Activated CD4-positive, alpha-beta T cell treated with anti-CD3 and anti-CD28 coated beads, Interleukin-2, amount 10 ng/mL, durations not matched to agents 7 days and 5 days (primary cell): ENCODE data around the gene LETMD1. TPM values are rescaled to one million over a fixed set of nuclear protein-coding genes. Genes with fewer than 3 reads are reported as not detected.
"Not testable (repeated sequence)": the region's sequence is repeated elsewhere in the genome, so short reads cannot be mapped to it uniquely, and the experiment has no call there.

Source experiments
- CTCF ChIA-PET: fragments of 350-600 bp; sonication (Branson Sonifier 250); formaldehyde crosslinking; loops from one replicate; lab custom pipeline; 2021; ENCODE audit warnings: antibody characterized with exemption; lab: Charles Lee
- POLR2A ChIA-PET: fragments of 350-600 bp; sonication (Branson Sonifier 250); formaldehyde crosslinking; loops from one replicate; lab custom pipeline; 2021; ENCODE audit warnings: antibody characterized with exemption; lab: Charles Lee
- DNase-seq: peaks from one replicate; pipeline ENCODE4 v3.0.0-alpha.2; 2020
- H3K27ac Mint-ChIP-seq: one replicate; pipeline ENCODE4 v1.8.0; 2021; ENCODE audit warnings: mild to moderate bottlenecking, moderate library complexity, mixed read lengths
- H3K27me3 Mint-ChIP-seq: one replicate; pipeline ENCODE4 v1.8.0; 2021; ENCODE audit warnings: mixed read lengths
- H3K36me3 Mint-ChIP-seq: one replicate; pipeline ENCODE4 v1.8.0; 2021; ENCODE audit warnings: low read depth, mixed read lengths
- H3K4me1 Mint-ChIP-seq: one replicate; pipeline ENCODE4 v1.8.0; 2021; ENCODE audit warnings: mixed read lengths
- H3K4me3 Mint-ChIP-seq: one replicate; pipeline ENCODE4 v1.8.0; 2021; ENCODE audit warnings: mild to moderate bottlenecking, moderate library complexity, mixed read lengths
- H3K9me3 Mint-ChIP-seq: one replicate; pipeline ENCODE4 v1.8.0; 2021; ENCODE audit warnings: mixed read lengths
- total RNA-seq, 2 experiments: library from RNA; stranded (reverse); gene quantifications; one replicate each; pipeline ENCODE4 v1.2.3, GENCODE V29; 2021

Gene LETMD1
- total RNA-seq, 2 experiments from 2014 or later, result 66.3 to 68.6 TPM

DNA sequence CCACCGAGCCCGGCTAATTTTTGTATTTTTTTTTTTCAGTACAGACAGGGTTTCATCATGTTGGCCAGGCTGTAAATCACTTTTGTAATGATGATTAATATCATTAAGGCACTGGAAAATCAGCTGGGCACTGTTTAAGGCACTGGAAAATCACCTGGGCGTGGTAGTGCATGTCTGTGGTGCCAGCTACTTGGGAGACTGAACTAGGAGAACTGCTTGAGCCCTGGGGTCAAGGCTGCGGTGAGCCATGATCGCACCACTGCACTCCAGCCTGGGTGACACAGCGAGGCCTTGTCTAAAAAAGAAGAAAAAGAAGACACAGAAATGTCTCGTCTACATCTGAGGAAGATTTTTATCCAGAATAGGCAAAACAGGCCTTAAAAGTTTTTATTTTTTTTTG, 34.7 kb upstream of the LETMD1 start:
- peaks cover 4% of the 10 kb centered on the region for H3K36me3 Mint-ChIP-seq
- H3K4me1 Mint-ChIP-seq, result peaks cover 38% of the 10 kb centered on the region
- no peaks in the 10 kb centered on the region for H3K27me3 Mint-ChIP-seq
- no peak for DNase-seq
- H3K9me3 Mint-ChIP-seq, result no peaks in the 10 kb centered on the region
- no peak overlapping the region for H3K27ac Mint-ChIP-seq
- H3K4me3 Mint-ChIP-seq, result no peak overlapping the region
- CTCF ChIA-PET, result interaction anchor here (0.6 kb wide), 1 partner anchor 328 kb away, joined by 3 read pairs; no protein-coding TSS in a partner anchor
- POLR2A ChIA-PET, result interaction anchor here (0.6 to 0.7 kb wide), 2 partner anchors 110 to 182 kb away, joined by 4 to 6 read pairs; no protein-coding TSS in a partner anchor

DNA sequence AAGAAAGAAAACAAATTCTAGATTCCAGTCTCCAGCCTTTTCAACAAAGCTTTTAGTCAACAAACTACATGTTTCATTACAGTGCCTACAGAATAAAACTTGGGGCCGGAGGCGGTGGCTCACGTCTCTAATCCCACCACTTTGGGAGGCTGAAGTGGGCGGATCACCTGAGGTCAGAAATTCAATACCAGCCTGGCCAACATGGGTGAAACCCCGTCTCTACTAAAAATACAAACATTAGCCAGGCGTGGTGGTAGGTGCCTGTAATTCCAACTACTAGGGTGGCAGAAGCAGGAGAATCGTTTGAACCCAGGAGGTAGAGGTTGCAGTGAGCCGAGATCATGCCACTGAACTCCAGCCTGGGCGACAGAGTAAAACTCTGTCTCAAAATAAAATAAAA, 33.7 kb upstream of the LETMD1 start:
- H3K27ac Mint-ChIP-seq, DNase-seq, H3K36me3 Mint-ChIP-seq, H3K9me3 Mint-ChIP-seq, H3K4me3 Mint-ChIP-seq, H3K27me3 Mint-ChIP-seq, CTCF ChIA-PET, POLR2A ChIA-PET: not testable (repeated sequence)
- H3K4me1 Mint-ChIP-seq, result peaks cover 33% of the 10 kb centered on the region

DNA sequence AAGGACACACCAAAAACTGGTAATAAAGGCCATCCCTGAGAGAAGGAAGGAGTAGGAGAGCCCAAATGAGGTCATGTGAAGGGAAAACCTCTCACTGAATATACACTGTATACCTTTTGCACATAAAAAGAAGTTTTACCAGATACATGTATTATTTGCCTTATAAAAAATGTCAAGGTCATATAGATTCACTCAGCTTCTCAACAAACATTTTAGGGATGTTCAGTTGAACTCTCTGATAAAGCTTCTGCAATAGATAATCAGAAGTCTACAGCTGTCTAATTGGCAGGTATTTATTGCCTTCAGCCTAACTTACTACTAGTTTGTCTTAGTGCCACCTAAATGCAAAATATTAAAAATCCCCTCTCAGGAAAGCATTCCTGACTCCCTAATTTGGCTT, 30.7 kb upstream of the LETMD1 start:
- Mint-ChIP-seq H3K27me3 (no peaks in the 10 kb centered on the region), H3K27ac (no peak overlapping the region), H3K36me3 (peaks cover 2% of the 10 kb centered on the region), H3K9me3 (no peaks in the 10 kb centered on the region), H3K4me1 (peaks cover 41% of the 10 kb centered on the region), H3K4me3 (no peak overlapping the region)
- no peak for DNase-seq
- CTCF ChIA-PET, result interaction anchor here (1.3 to 2.1 kb wide), 2 partner anchors 9 to 11 kb away, joined by 3 to 10 read pairs; partner anchors contain the start of gene SLC11A2
- POLR2A ChIA-PET, result no interaction called here

DNA sequence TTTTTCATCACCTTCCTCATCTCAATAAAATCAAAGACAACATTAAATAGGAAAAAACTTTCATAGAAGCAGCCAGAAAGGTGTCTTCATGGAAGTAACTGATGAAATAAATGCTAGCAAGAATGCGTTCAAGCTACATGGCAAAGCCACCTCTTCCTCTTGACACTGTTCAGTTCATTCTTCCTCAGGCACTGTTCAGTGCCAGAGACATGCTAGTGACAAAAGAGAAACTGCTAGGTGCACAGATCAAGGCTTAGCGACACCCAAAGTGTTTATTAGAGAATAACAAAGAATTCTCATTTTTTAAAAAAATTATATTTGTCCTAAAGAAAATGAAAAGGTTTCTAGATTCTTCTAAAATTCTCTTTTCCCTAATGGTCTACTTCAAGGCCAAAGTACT, 29.2 kb upstream of the LETMD1 start:
- Mint-ChIP-seq H3K9me3 (no peaks in the 10 kb centered on the region), H3K36me3 (peaks cover 2% of the 10 kb centered on the region), H3K4me3 (no peak overlapping the region), H3K4me1 (peaks cover 41% of the 10 kb centered on the region), H3K27me3 (no peaks in the 10 kb centered on the region), H3K27ac (no peak overlapping the region)
- no peak for DNase-seq
- ChIA-PET POLR2A (no interaction called here), CTCF (interaction anchor here (1.9 to 2.1 kb wide), 2 partner anchors 10 to 20 kb away, joined by 6 to 10 read pairs; no protein-coding TSS in a partner anchor)

DNA sequence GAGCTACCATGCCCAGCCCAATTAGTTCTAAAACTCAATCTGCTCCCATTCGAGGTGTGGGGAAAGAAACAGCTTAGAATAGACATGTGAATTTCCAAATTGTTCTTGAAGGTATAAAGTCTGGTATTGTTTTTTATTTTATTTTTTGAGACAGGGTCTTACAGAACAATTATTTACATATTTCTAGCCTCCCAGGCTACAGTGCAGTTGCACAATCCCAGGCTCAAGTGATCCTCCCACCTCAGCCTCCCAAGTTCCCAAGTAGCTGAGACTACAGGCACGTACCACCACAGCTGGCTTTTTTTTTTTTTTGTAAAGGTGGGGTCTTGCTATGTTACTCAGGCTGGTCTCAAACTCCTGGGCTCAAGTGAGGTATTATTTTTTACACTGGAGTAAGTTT, 28.2 kb upstream of the LETMD1 start:
- ChIA-PET CTCF (interaction anchor here (1.0 to 1.9 kb wide), 2 partner anchors 10 to 21 kb away, joined by 4 to 6 read pairs; no protein-coding TSS in a partner anchor), POLR2A (interaction anchor here (0.6 kb wide), 1 partner anchor 364 kb away, joined by 4 read pairs; no protein-coding TSS in a partner anchor)
- H3K27me3 Mint-ChIP-seq, result no peaks in the 10 kb centered on the region
- no peak overlapping the region for H3K27ac Mint-ChIP-seq
- H3K4me1 Mint-ChIP-seq, result peaks cover 50% of the 10 kb centered on the region
- H3K9me3 Mint-ChIP-seq, result no peaks in the 10 kb centered on the region
- peaks cover 5% of the 10 kb centered on the region for H3K36me3 Mint-ChIP-seq
- DNase-seq, result no peak
- no peak overlapping the region for H3K4me3 Mint-ChIP-seq

DNA sequence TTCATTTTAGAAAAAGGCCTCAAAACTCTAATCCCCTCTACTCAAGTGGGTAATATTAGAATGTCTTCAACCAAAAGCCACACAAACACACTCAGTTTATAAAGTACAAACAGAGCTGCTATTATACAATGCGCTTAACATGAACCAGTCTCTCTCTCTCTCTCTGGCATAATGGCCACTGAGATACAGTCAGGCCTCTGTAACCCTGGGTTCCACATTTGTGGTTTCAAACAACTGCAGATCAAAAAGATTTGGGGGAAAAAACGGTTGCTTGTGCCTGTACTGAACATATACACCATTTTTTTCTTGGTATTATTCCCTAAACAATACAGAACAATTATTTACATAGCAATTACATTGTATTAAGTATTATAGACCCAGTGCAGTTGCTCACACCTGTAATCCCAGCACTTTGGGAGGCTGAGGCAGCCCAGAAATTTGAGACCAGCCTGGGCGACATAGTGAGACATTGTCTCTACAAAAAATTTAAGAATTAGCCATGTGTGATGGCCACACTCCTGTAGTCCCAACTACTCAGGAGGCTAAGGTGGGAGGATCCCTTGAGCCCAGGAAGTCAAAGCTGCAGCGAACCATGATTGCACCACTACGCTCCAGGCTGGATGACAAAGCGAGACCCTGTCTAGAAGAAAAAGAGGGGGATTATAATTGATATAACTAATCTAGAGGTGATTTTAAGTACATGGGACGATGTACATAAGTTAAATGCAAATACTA, 27.5 kb upstream of the LETMD1 start:
- Mint-ChIP-seq H3K9me3 (no peaks in the 10 kb centered on the region), H3K27me3 (no peaks in the 10 kb centered on the region), H3K27ac (no peak overlapping the region), H3K4me1 (peaks cover 54% of the 10 kb centered on the region), H3K4me3 (no peak overlapping the region), H3K36me3 (peaks cover 5% of the 10 kb centered on the region)
- ChIA-PET POLR2A (no interaction called here), CTCF (interaction anchor here (1.1 kb wide), 1 partner anchor 35 kb away, joined by 3 read pairs; no protein-coding TSS in a partner anchor)
- no peak for DNase-seq

DNA sequence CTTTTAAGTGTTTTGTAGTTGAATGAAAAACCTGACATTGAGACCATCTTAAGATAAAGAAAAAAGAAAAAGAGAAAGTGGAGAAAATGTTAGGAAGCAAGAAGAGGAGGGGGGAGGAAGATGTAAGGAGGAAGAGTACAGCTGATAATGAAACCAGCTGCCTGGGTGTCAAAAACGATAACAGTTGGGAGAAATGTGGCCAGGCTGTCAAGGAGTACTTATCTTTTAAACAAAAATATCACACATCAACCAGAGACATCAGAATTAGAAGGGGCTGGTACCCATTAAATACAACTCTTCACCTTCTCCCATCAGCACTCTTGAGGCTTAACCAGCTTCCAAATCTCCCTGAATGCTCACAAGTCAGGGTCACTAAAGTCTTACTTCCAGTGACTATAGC, 26.4 kb upstream of the LETMD1 start:
- Mint-ChIP-seq H3K9me3 (no peaks in the 10 kb centered on the region), H3K4me1 (peaks cover 56% of the 10 kb centered on the region), H3K36me3 (peaks cover 5% of the 10 kb centered on the region), H3K27ac (peak overlapping the region; percentile 71), H3K4me3 (peak overlapping the region; percentile 50), H3K27me3 (no peaks in the 10 kb centered on the region)
- ChIA-PET CTCF (interaction anchor here (0.5 to 1.1 kb wide), 5 partner anchors 35 to 297 kb away, joined by 3 read pairs; no protein-coding TSS in a partner anchor), POLR2A (interaction anchor here (0.6 kb wide), 1 partner anchor 62 kb away, joined by 4 read pairs; no protein-coding TSS in a partner anchor)
- no peak for DNase-seq

DNA sequence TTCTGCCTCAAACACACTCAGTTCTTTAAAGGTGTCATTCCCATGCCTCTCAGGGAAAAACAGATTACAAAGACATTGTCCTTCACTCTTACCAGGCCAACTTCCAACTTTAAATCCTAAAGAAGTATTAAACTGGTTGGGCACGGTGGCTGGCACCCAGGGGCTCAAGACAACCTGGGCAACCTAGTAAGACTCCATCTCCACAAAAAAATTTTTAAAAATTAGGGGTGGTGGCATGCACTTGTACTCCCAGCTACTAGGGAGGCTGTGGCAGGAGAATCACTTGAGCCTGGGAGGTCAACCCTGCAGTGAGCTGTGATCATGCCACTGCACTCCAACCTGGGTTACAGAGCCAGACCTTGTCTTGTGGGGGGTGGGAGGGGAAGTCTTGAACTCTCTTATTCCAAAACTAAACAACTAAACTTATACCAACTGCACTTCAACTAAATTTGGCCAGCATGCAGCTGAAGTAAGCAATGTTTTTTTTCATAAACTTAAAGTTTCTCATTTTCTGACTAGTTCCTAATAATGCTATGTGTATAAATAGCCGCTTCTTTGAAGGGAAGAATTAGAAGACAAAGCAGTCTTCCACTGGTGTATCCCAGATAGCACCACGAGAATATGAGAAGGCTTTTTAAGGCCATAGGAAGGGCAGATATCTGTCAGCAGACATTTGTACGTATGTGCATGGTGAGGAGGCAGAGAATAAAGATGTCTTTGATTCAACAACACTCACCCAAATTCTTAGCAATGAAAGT, 24.3 kb upstream of the LETMD1 start:
- Mint-ChIP-seq H3K9me3 (no peaks in the 10 kb centered on the region), H3K27ac (peak overlapping the region; percentile 96), H3K4me3 (peak overlapping the region; percentile 89), H3K27me3 (peaks cover 3% of the 10 kb centered on the region), H3K36me3 (peaks cover 5% of the 10 kb centered on the region), H3K4me1 (peaks cover 68% of the 10 kb centered on the region)
- ChIA-PET POLR2A (no interaction called here), CTCF (interaction anchor here (1.2 kb wide), 1 partner anchor 11 kb away, joined by 3 read pairs; no protein-coding TSS in a partner anchor)
- DNase-seq, result no peak

DNA sequence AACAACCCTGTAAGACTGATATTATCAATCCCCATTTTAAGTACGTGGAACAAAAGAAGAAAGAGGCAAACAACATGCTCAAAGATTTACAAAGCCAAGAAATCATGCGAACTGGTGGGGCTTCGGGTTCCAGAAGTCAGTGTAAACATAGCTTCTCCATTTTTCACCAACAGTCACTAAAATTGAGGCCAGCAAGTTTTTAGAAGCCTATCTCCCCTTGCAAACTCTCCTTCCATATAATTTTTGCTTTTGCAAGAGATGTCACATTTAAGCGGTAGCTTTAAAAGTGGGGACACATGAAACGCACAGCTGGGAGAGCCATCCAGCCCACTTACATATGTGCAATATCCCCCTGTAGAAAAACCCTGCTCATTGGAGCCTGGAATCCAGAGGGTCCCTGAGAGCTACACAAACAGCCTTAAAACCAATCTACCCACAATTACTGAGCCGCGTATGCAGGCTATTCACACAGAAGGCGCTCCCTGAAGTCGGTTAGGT, 22.7 kb upstream of the LETMD1 start:
- ChIA-PET CTCF (interaction anchor here (0.6 to 1.4 kb wide), 2 partner anchors 10 to 949 kb away, joined by 3 to 4 read pairs; no protein-coding TSS in a partner anchor), POLR2A (no interaction called here)
- Mint-ChIP-seq H3K27ac (peak overlapping the region; percentile 96), H3K4me3 (peak overlapping the region; percentile 89), H3K36me3 (peaks cover 5% of the 10 kb centered on the region), H3K4me1 (peaks cover 59% of the 10 kb centered on the region), H3K9me3 (no peaks in the 10 kb centered on the region), H3K27me3 (peaks cover 7% of the 10 kb centered on the region)
- DNase-seq, result no peak

DNA sequence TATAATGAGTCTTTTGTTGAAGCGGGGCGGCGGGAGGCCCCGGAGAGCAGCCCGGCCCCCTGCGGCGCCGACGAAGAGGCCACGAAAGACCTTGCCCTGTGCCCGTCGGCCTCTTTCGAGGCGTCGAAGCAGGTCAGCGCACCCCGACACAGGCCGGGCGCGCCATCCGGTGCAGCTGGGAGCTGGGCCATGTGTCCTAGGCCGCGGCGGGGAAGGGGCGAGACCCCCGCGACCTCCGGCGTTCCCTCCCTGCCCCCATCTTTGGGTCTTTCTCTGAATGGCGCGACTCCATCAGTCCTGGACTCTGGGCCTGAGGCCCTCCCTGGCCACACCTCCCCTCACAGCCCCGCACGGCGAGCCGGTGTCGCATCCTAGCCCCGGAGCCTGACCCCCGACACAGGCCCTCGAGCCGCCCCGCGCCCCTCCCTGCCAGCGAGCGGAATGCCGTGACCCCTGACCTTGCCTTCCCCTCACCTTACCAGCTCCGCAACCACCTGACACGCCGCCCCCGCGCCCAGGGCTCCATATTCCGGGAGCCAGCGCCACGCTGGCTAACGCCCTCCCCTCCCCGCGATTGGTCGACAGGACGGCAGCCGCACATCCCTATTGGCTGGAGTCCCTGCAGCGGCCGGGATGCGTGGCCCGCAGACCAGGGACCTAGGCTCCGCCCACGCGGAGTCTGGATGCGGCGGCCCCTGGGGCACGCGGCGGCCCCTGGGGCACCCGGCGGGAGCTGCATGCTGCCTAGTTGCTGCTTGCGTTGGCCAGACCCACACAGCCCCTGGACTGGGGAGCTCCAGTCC, 22.1 kb upstream of the LETMD1 start, which contains the start of gene SLC11A2:
Gene SLC11A2 (minus strand): TSS at position 549 of the 803 bp plus-strand sequence. CDS start 15,656 bp downstream, outside the sequence.
- peak within 1 kb of the TSS; percentile 96 for H3K27ac Mint-ChIP-seq
- DNase-seq, result peak; percentile 94
- H3K27me3 Mint-ChIP-seq, result peaks cover 7% of the 10 kb centered on the region
- H3K4me1 Mint-ChIP-seq, result peaks cover 53% of the 10 kb centered on the region
- H3K36me3 Mint-ChIP-seq, result peaks cover 3% of the 10 kb centered on the region
- ChIA-PET POLR2A (interaction anchor here (0.6 to 1.8 kb wide), 2 partner anchors 230 to 261 kb away, joined by 5 read pairs; no protein-coding TSS in a partner anchor), CTCF (interaction anchor here (0.6 to 1.4 kb wide), 7 partner anchors 8 to 949 kb away, joined by 3 to 4 read pairs (median 3); no protein-coding TSS in a partner anchor)
- peak within 1 kb of the TSS; percentile 89 for H3K4me3 Mint-ChIP-seq
- no peaks in the 10 kb centered on the region for H3K9me3 Mint-ChIP-seq

DNA sequence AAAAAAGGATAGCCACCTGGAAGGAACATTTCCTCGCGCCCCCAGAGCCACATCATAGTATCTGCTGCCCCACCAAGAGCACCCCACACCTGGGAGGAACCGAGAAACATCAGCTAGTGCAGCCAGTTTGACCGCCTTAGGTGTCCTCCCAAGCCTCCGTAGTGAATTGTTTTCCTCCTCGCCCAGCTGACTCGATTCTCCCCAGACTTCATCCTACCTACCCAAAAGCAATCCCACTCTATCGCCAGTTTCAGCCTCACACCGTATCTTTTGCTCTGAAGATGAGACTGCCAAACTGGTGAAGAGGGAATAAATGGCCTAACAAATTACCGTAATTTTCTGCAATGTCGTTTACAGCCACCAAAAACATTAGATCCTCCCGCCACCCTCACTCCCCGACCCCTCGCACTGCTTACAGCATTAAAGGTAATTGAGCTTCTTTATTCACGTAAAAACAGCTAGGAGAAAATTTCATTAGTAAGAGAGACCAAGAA, 20.7 kb upstream of the LETMD1 start:
- H3K9me3 Mint-ChIP-seq, result no peaks in the 10 kb centered on the region
- CTCF ChIA-PET, result interaction anchor here (0.5 to 3.2 kb wide), 9 partner anchors 9 to 523 kb away, joined by 3 to 16 read pairs (median 4); partner anchors contain the start of gene DIP2B
- H3K36me3 Mint-ChIP-seq, result peaks cover 3% of the 10 kb centered on the region
- H3K4me3 Mint-ChIP-seq, result peak overlapping the region; percentile 5
- H3K27me3 Mint-ChIP-seq, result peaks cover 7% of the 10 kb centered on the region
- POLR2A ChIA-PET, result interaction anchor here (1.8 kb wide), 1 partner anchor 263 kb away, joined by 5 read pairs; no protein-coding TSS in a partner anchor
- H3K4me1 Mint-ChIP-seq, result peaks cover 40% of the 10 kb centered on the region
- no peak for DNase-seq
- no peak overlapping the region for H3K27ac Mint-ChIP-seq
